Vagina (tissue), 2 donors: Measurements from ENCODE around the gene TTLL8.

Source experiments
- CTCF ChIP-seq, 3 experiments: fragments of 450-650 bp in 2 of 3; fragments of 200-600 bp in 1 of 3; sonication (generic) in 1 of 3; IDR thresholded peaks; one replicate each; pipeline ENCODE4 v1.5.1; 2017 to 2019; ENCODE audit warnings: antibody characterized with exemption in 3 of 3, mild to moderate bottlenecking in 2 of 3, moderate library complexity in 2 of 3
- POLR2A ChIP-seq, 2 donors: fragments of 450-650 bp; IDR thresholded peaks; one replicate each; pipeline ENCODE4 v1.6.1; 2017; ENCODE audit warnings: antibody characterized with exemption in 2 of 2, mild to moderate bottlenecking in 2 of 2, moderate library complexity in 2 of 2
- POLR2AphosphoS5 ChIP-seq, 2 donors: sonication (generic); formaldehyde crosslinking; IDR thresholded peaks; one replicate each; pipeline ENCODE4 v1.9.0; 2017; ENCODE audit warnings: antibody characterized with exemption in 2 of 2, mild to moderate bottlenecking in 2 of 2, low read depth in 1 of 2; ENCODE audit not compliant: insufficient read depth in 1 of 2

- no peak for TF ChIP-seq CTCF (IDR thresholded peaks at IDR 0.05)
- TF ChIP-seq POLR2A (IDR thresholded peaks at IDR 0.05), result no peak
- TF ChIP-seq POLR2AphosphoS5 (IDR thresholded peaks at IDR 0.05; ENCODE audit: insufficient read depth in 1 of 2, low read depth in 1 of 2), result no peak
Observed at GRCh38 chr22:50032109-50032871, 25.8 kb downstream of the TTLL8 start.
